Spleen (tissue), 7 donors: ENCODE measurements around the gene KIF18B.

ENCODE experiments used
- CTCF ChIP-seq, 11 experiments: fragments of 200-600 bp in 7 of 11; fragments of 450-650 bp in 4 of 11; sonication (generic) in 4 of 11; IDR thresholded peaks in 8 of 11; conservative IDR thresholded peaks in 3 of 11; 1 replicate in 7 of 11; 2 replicates in 4 of 11; pipeline versions ENCODE4 v1.4.0 to v1.8.0; 2016 to 2021; ENCODE audit warnings: antibody characterized with exemption in 11 of 11, inconsistent platforms in 4 of 11, mild to moderate bottlenecking in 1 of 11
- POLR2A ChIP-seq, 3 donors: fragments of 450-650 bp; IDR thresholded peaks; one replicate each; pipeline ENCODE4 v1.5.1; 2017; ENCODE audit warnings: antibody characterized with exemption in 3 of 3, mild to moderate bottlenecking in 1 of 3
- donor health status: DM: no; HTN: no; CAD: no; lungs with moderate emphysema.
- donor health status: DM: no; HTN: no; CAD: no.
- donor health status: DM: no; HTN: no; CAD: no.

- no peak for TF ChIP-seq POLR2A (IDR thresholded peaks at IDR 0.05)
- TF ChIP-seq CTCF (IDR thresholded peaks at IDR 0.05 in 8 of 11, conservative IDR thresholded peaks at IDR 0.05 in 3 of 11): no peak
Measured at GRCh38 chr17:44922136-44922535, 25.4 kb downstream of the KIF18B start.
